NCI-H2196 (cell line): ENCODE measurements around the gene GLIS1.

Experiments used
- DNase-seq: peaks from one replicate; lab custom pipeline; 2025; ENCODE audit not compliant: unreplicated experiment; lab: John Stamatoyannopoulos, UW

The GLIS1 gene

GRCh38 chr1:53500204-53501064, 238.5 kb downstream of the GLIS1 start:
- DNase-seq = no peak

- DNase-seq = no peak
These were observed 239.4 kb downstream of the GLIS1 start for GRCh38 chr1:53499257-53500203.

GRCh38 chr1:53498555-53499131, 240.3 kb downstream of the GLIS1 start:
- no peak for DNase-seq

- DNase-seq = no peak
These were observed 243.2 kb downstream of the GLIS1 start for GRCh38 chr1:53495633-53496345.

GRCh38 chr1:53490351-53490750, 248.6 kb downstream of the GLIS1 start:
- no peak for DNase-seq

- no peak for DNase-seq
These were observed 252.5 kb downstream of the GLIS1 start for GRCh38 chr1:53486395-53487026.

- peak; percentile 74 for DNase-seq
These were observed 253.2 kb downstream of the GLIS1 start for GRCh38 chr1:53485478-53486394.

GRCh38 chr1:53484705-53485477, 254.1 kb downstream of the GLIS1 start:
- no peak for DNase-seq

- no peak for DNase-seq
These were observed 255.3 kb downstream of the GLIS1 start for GRCh38 chr1:53483656-53484055.

GRCh38 chr1:53483170-53483569, 255.8 kb downstream of the GLIS1 start:
- no peak for DNase-seq

- DNase-seq = no peak
These were observed 256.4 kb downstream of the GLIS1 start for GRCh38 chr1:53482441-53483153.

- no peak for DNase-seq
These were observed 257.5 kb downstream of the GLIS1 start for GRCh38 chr1:53481456-53481855.

- DNase-seq = no peak
These were observed 258.3 kb downstream of the GLIS1 start for GRCh38 chr1:53480678-53481077.

GRCh38 chr1:53478502-53478818, 260.5 kb downstream of the GLIS1 start:
- DNase-seq = no peak

- no peak for DNase-seq
These were observed 261.1 kb downstream of the GLIS1 start for GRCh38 chr1:53477651-53478501.

GRCh38 chr1:53476579-53476978, 262.4 kb downstream of the GLIS1 start:
- DNase-seq = no peak

GRCh38 chr1:53475664-53476063, 263.3 kb downstream of the GLIS1 start:
- no peak for DNase-seq
